ENCODE measurements around the gene OTULINL. TPM values are rescaled to one million over a fixed set of nuclear protein-coding genes. Genes with fewer than 3 reads are reported as not detected.

OTULINL gene
- total RNA-seq, 1 donor: 0.36 TPM

DNA sequence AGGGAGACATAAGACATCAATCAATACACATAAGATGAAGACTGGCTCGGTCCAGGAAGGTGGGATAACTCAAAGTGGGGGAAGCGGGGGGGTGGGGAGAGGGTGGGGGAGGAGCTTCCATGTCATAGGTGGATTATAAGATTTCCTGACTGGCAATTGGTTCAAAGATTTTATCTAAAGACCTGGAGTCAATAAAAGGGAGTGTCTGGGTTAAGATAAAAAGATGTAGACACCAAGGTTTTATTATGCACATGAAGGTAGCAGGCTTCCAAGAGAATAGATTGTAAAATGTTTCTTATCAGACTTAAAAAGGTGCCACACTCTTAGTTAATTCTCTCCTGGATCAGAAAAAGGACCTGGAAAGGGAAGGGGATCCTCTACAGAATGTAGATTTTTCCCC, 25.6 kb upstream of the OTULINL start:
- DNase-seq (ENCODE audit: insufficient read length, low spot score, missing footprints): no peak
- Histone ChIP-seq H2AFZ (ENCODE audit: low read length) (no peak overlapping the region), H3K36me3 (ENCODE audit: insufficient read depth, low read length) (no peaks in the 10 kb centered on the region), H3K4me3 (ENCODE audit: insufficient read depth, low read length) (no peak overlapping the region), H3K9me3 (ENCODE audit: low read depth, low read length) (no peaks in the 10 kb centered on the region), H4K20me1 (ENCODE audit: insufficient read depth, low read length) (no peaks in the 10 kb centered on the region), H3K4me1 (ENCODE audit: insufficient read depth, low read length) (no peaks in the 10 kb centered on the region), H3K27ac (ENCODE audit: low read depth, low read length) (no peak overlapping the region), H3K27me3 (ENCODE audit: insufficient read depth, low read length) (peaks cover 15% of the 10 kb centered on the region), H3K4me2 (ENCODE audit: insufficient read depth, low read length) (no peak overlapping the region), H3K79me2 (ENCODE audit: insufficient read depth, low read length) (no peaks in the 10 kb centered on the region)
- TF ChIP-seq CTCF (IDR thresholded peaks at IDR 0.05; ENCODE audit: extremely low read depth, low read depth, low read length): no peak

DNA sequence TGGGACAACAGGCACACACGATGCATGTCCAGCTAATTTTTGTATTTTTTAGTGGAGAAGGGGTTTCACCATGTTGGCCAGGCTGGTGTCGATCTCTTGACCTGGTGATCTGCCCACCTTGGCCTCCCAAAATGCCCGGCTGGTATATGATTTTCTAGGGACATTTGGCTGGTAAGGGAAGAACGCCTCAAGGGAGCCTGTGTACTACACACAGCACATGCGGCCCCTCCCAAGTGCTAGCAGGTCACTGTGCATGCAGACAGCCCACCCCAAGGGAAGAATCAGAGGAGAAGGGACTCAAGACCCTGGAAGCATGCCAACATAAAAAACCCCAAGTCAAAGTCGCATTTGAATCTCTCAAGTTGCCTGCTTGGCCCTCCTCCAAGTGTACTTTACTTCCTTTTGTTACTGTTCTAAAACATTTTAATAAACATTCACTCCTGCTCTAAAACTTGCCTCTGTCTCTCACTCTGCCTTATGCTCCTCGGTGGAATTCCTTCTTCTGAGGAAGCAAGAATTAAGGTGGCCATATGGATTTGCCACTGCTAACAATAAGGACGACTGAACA, 24.3 kb upstream of the OTULINL start:
- Histone ChIP-seq H4K20me1 (ENCODE audit: insufficient read depth, low read length) (no peaks in the 10 kb centered on the region), H3K36me3 (ENCODE audit: insufficient read depth, low read length) (no peaks in the 10 kb centered on the region), H3K9me3 (ENCODE audit: low read depth, low read length) (no peaks in the 10 kb centered on the region), H3K4me1 (ENCODE audit: insufficient read depth, low read length) (no peaks in the 10 kb centered on the region), H3K27ac (ENCODE audit: low read depth, low read length) (no peak overlapping the region), H2AFZ (ENCODE audit: low read length) (no peak overlapping the region), H3K4me2 (ENCODE audit: insufficient read depth, low read length) (no peak overlapping the region), H3K79me2 (ENCODE audit: insufficient read depth, low read length) (no peaks in the 10 kb centered on the region), H3K4me3 (ENCODE audit: insufficient read depth, low read length) (no peak overlapping the region), H3K27me3 (ENCODE audit: insufficient read depth, low read length) (peaks cover 18% of the 10 kb centered on the region)
- TF ChIP-seq CTCF (IDR thresholded peaks at IDR 0.05; ENCODE audit: extremely low read depth, low read depth, low read length): no peak
- DNase-seq (ENCODE audit: insufficient read length, low spot score, missing footprints): no peak

DNA sequence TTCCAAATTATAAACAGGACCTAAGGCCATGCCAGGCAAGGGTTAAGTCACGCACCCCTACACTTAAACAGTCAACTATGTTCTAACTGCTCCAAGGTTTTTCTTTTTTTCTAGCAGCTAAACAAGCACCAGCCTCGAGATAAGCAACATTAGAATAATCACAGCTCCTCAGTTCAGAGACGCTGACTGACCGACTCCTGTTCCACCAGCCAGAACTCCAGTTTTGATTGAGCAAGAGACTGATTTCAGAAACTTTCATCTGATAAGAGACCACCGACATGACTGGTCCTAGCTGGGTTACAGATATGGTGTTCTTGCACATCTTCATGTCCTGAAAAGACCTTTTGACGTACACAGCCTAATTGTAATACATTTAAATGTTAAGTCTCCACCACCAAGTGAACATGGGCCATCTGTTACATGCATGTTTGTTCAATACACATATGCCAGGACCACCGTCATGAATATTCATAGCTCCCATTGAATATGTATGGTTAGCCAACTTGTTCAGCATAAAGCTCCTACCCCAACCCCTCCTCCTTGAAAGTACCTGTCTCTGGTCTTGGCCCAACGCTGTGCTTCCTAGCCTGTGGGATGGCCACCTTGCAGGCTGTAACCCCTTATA, 23.7 kb upstream of the OTULINL start:
- no peaks in the 10 kb centered on the region for H3K36me3 ChIP-seq (ENCODE audit: insufficient read depth, low read length)
- no peaks in the 10 kb centered on the region for H3K79me2 ChIP-seq (ENCODE audit: insufficient read depth, low read length)
- no peaks in the 10 kb centered on the region for H3K4me1 ChIP-seq (ENCODE audit: insufficient read depth, low read length)
- H3K4me3 ChIP-seq (ENCODE audit: insufficient read depth, low read length): no peak overlapping the region
- TF ChIP-seq CTCF (IDR thresholded peaks at IDR 0.05; ENCODE audit: extremely low read depth, low read depth, low read length): no peak
- no peak overlapping the region for H2AFZ ChIP-seq (ENCODE audit: low read length)
- H4K20me1 ChIP-seq (ENCODE audit: insufficient read depth, low read length): no peaks in the 10 kb centered on the region
- DNase-seq (ENCODE audit: insufficient read length, low spot score, missing footprints): no peak
- H3K27ac ChIP-seq (ENCODE audit: low read depth, low read length): no peak overlapping the region
- H3K4me2 ChIP-seq (ENCODE audit: insufficient read depth, low read length): no peak overlapping the region
- H3K9me3 ChIP-seq (ENCODE audit: low read depth, low read length): no peaks in the 10 kb centered on the region
- H3K27me3 ChIP-seq (ENCODE audit: insufficient read depth, low read length): peaks cover 18% of the 10 kb centered on the region

GRCh38 chr5:14560091-14560595, 21.4 kb upstream of the OTULINL start:
- TF ChIP-seq CTCF (IDR thresholded peaks at IDR 0.05; ENCODE audit: extremely low read depth, low read depth, low read length): no peak
- H3K36me3 ChIP-seq (ENCODE audit: insufficient read depth, low read length): no peaks in the 10 kb centered on the region
- no peaks in the 10 kb centered on the region for H3K9me3 ChIP-seq (ENCODE audit: low read depth, low read length)
- H3K79me2 ChIP-seq (ENCODE audit: insufficient read depth, low read length): no peaks in the 10 kb centered on the region
- H2AFZ ChIP-seq (ENCODE audit: low read length): no peak overlapping the region
- H3K27me3 ChIP-seq (ENCODE audit: insufficient read depth, low read length): peaks cover 15% of the 10 kb centered on the region
- H3K4me3 ChIP-seq (ENCODE audit: insufficient read depth, low read length): no peak overlapping the region
- H3K4me2 ChIP-seq (ENCODE audit: insufficient read depth, low read length): no peak overlapping the region
- DNase-seq (ENCODE audit: insufficient read length, low spot score, missing footprints): no peak
- no peak overlapping the region for H3K27ac ChIP-seq (ENCODE audit: low read depth, low read length)
- H4K20me1 ChIP-seq (ENCODE audit: insufficient read depth, low read length): no peaks in the 10 kb centered on the region
- H3K4me1 ChIP-seq (ENCODE audit: insufficient read depth, low read length): no peaks in the 10 kb centered on the region
